Measurements from ENCODE around the gene INSL3.
"Not testable (repeated sequence)": the region's sequence is repeated elsewhere in the genome, so short reads cannot be mapped to it uniquely, and the experiment has no call there.

INSL3 gene

DNA sequence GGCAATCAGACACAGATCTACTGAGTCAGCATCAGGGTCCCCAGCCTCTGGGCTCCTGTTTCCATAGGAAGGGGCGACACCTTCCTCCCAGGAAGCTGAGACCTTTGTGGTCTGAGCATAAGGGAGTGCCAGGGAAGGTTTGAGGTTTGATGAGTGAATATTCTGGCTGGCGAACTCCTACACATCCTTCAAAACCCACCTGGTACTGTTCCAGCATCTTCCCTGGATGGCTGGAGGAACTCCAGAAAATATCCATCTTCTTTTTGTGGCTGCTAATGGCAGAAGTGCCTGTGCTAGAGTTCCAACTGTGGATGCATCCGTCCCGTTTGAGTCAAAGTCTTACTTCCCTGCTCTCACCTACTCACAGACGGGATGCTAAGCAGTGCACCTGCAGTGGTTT, 9.2 kb downstream of the INSL3 start:
- ATAC-seq (no peak), DNase-seq (no peak)

DNA sequence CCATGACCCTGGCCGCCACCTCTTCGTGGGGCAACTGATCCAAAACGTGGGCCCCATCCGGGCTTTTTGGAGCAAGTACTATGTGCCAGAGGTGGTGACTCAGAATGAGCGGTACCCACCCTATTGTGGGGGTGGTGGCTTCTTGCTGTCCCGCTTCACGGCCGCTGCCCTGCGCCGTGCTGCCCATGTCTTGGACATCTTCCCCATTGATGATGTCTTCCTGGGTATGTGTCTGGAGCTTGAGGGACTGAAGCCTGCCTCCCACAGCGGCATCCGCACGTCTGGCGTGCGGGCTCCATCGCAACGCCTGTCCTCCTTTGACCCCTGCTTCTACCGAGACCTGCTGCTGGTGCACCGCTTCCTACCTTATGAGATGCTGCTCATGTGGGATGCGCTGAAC, 9.6 kb downstream of the INSL3 start:
- DNase-seq (no peak), ATAC-seq (no peak)

DNA sequence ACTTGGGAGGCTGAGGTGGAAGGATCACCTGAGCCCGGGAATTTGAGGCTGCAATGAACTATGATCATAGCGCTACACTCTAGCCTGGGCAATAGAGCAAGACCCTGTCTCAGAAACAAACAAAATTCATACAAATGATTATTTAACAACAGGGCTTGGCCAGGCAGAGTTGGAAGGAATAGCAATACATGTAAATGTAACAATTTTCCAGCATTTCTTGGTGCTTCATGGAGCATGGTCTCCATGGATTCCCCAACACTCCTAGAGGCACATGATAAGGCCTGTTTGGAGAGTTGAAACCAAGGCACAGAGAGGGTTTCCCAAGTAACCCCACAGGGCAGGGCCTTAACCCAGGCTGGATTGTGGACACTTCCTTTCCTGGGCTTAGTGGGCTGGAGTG, 10.2 kb downstream of the INSL3 start:
- no peak for ATAC-seq
- DNase-seq: no peak

DNA sequence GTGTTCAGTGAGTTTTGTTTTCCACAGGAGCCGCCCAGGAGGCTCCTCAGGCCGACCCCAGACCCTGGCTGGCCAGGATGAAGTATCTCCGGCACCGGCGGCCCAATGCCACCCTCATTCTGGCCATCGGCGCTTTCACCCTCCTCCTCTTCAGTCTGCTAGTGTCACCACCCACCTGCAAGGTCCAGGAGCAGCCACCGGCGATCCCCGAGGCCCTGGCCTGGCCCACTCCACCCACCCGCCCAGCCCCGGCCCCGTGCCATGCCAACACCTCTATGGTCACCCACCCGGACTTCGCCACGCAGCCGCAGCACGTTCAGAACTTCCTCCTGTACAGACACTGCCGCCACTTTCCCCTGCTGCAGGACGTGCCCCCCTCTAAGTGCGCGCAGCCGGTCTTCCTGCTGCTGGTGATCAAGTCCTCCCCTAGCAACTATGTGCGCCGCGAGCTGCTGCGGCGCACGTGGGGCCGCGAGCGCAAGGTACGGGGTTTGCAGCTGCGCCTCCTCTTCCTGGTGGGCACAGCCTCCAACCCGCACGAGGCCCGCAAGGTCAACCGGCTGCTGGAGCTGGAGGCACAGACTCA, 13.5 kb downstream of the INSL3 start:
- no peak for DNase-seq
- ATAC-seq: no peak

DNA sequence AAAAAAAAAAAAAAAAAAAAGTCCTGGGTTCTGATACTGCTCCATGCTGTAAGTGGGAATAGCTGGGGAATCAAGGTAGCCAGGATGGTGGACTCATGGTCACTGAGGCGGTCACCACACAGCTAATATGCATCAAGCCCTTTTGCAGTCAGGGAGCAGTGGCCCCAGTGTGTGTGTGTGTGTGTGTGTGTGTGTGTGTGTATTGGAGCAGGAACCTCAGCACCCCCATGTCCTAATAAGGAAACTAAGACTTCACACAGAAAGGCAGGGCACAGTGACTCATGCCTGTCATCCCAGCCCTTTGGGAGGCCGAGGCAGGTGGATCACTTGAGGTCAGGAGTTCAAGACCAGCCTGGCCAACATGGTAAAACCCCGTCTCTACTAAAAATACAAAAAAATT, 14.4 kb downstream of the INSL3 start:
- DNase-seq: no peak

GRCh38 chr19:17805427-17805826, 15.9 kb downstream of the INSL3 start:
- no peak for ATAC-seq
- DNase-seq: no peak

More for the DNA sequence above, 14.4 kb downstream of the INSL3 start:
- ATAC-seq: no peak

GRCh38 chr19:17803264-17803896, 17.9 kb downstream of the INSL3 start:
- ATAC-seq (no peak), DNase-seq (no peak)

- no peak for DNase-seq
- no peak for ATAC-seq
Measured at GRCh38 chr19:17802137-17802858, 19.0 kb downstream of the INSL3 start.

- not testable (repeated sequence) for DNase-seq, ATAC-seq
Measured at GRCh38 chr19:17798599-17798998, 22.7 kb downstream of the INSL3 start.

DNA sequence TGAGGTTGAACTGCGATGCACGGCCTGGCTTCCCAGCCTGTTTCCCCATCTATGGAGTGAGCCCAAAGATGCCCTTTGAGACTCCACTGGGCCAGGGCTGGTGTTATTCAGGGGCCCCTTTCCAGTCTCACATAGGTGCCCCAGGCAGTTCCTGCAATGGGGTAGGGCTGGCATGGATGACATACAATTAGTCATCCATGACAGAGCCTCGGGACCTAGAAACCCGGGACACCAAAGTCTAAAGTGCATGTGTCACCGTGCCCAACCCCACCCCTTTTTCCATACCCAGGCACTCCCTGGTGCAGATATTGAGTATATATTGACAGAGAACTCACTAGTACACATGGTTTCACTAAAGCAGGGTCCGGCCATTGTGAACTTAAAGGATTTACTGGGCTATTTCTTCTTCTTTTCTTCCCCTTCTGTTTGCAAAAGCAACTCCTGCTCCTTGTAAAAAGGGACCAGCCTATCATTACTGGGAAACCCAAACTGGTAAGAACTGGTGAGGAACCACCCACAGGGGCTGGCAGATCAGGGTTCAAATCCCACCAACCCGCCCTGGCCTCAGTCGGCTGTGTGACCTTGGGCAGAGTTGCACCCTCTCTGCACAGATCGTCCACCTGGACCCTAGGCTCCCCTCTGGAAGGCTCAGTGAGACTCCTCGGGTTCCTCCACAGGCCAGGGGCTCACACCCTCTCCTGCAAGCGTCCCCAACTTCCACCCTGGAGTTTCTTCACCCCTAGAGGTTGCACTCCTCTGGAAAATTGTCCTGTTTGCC, 23.7 kb downstream of the INSL3 start:
- peak; percentile 75 for DNase-seq
- peak; percentile 98 for ATAC-seq

DNA sequence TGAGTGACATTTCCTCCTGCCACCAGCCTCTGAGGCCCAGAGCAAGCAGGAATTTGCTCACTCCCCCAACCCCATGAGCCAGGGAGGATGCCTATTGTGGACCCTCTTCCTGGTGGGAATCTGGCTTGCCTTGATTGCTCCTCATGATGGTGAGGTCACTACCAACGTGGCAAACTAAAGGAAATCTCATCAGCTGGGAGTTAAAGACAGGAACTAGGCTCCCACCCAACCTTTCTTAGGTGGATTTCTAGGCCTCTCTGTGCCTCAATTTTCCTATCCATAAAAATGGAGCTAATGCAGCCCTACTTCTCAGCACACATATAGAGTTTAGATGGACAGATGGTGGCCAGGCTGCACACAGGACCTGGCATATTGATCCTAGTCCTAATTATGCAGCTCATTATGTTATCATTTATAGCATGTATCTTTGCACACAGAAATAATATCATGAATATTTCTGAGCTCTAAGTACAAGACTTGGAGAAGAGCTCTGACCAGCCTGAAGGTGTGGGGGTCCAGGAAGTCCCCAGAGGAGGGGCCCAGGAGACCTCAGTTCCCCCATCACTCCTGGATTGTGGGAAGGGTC, 24.4 kb downstream of the INSL3 start:
- DNase-seq (no peak), ATAC-seq (no peak)

GRCh38 chr19:17796013-17796837, 25.1 kb downstream of the INSL3 start:
- DNase-seq (no peak), ATAC-seq (no peak)

GRCh38 chr19:17795495-17795856, 25.8 kb downstream of the INSL3 start:
- no peak for ATAC-seq
- DNase-seq: no peak

GRCh38 chr19:17794731-17795494, 26.4 kb downstream of the INSL3 start, which contains the start of gene B3GNT3:
Gene B3GNT3 (plus strand): TSS chr19:17795138. CDS start chr19:17807808, 12,670 bp downstream.
- no peak for ATAC-seq
- no peak for DNase-seq

GRCh38 chr19:17794412-17794730, 26.9 kb downstream of the INSL3 start:
- DNase-seq (no peak), ATAC-seq (no peak)

DNA sequence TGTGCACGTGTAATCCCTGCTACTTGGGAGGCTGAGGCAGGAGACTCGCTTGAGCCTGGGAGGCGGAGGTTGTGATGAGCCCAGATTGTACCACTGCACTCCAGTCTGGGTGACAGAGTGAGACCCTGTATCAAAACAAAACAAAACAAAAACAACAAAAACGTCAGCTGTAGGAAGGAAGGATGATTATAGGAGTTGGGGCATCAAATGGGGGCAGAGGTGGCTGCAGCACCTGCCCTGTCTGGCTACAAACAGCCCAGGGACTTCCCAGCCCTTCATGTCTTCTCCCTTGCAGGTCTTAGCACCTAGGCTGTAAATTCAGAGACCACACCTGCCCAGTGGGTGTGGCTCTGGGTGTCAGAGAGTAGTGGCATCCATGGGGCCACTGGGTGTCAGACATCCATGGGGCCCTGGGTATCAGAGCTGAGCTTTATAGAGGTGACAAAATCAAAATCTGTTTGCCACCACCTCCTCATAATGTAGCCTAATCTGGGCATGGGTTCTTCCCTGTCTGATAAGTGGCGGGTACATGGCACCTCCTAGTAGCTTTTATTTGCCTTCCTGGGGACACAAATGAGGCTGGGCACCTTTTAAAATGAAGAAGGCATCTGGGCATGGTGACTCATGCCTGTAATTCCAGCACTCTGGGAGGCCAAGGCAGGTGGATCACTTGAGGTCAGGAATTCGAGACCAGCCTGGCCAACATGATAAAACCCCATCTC, 31.1 kb downstream of the INSL3 start:
- DNase-seq: no peak
- ATAC-seq: no peak

- no peak for DNase-seq
- no peak for ATAC-seq
Measured at GRCh38 chr19:17788632-17789031, 32.7 kb downstream of the INSL3 start.

DNA sequence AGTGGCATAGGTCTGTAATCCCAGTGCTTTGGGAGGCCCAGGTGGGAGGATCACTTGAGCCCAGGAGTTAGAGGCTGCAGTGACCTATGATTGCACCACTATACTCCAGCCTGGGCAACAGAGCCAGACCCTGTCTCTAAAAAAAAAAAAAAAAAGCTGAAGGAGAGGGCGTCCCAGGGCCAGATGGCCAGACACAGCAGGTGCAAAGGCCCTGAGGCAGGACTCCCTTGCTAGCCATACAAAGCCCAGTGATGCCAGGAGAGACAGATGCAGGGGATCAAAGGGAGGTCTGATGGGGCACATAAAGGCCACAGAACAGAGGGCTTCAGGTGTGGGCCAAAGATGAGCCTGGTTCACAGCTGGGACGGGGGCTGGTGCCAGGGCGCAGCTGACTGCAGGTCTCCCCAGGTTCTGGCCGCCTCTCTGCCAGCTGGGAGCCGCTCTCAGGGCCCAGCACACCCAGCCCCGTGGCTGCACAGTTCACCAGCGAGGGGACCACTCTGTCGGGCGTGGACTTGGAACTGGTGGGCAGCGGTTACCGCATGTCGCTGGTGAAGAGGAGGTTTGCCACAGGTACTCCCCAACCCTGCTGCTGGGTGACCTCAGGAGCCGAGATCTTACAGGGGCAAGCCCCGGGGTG, 33.9 kb downstream of the INSL3 start:
- ATAC-seq (no peak), DNase-seq (no peak)

DNA sequence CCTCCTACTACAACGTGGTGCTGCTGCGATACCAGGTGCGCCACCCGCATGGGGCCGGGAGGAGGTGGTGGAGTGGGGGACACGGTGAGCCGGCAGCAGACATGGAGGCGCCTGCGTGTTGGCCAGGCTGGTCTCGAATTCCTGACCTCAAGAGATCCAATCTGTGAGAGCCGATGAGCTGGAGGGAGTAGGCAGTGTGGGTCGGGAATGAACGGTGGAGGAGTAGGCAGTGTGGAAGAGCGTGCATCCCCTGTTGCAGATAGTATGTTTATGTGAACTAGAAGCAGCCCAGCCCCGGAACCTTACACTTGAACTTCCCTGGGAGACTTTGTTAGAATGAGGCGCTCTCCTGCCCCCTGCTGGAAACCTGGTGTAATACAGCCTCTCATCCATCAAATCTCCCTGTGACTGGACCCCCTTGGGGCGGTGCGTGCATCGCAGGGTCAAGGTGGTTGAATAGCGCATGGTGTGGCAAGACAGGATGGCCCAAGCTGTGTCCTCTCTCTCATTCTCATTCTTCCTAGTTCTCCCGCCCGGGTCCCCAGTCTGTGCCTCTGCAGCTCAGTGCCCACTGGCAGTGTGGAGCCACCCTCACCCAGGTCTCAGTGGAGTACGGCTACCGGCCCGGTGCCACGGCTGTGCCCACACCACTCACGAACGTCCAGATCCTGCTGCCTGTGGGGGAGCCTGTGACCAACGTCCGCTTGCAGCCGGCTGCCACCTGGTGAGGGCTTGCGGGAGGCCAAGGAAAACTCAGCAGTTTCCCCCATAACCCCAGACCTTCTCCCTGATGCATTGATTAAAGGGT, 36.9 kb downstream of the INSL3 start:
- ATAC-seq (no peak), DNase-seq (peak; percentile 80)
